ENCODE measurements around the gene HBM. TPM values are rescaled to one million over a fixed set of nuclear protein-coding genes. Genes with fewer than 3 reads are reported as not detected.
A peak's percentile ranks its signal among the peaks of the same experiment; 100 is the strongest.

Gene HBM
- total RNA-seq, 1 experiment from 2014 or later, result not detected

DNA sequence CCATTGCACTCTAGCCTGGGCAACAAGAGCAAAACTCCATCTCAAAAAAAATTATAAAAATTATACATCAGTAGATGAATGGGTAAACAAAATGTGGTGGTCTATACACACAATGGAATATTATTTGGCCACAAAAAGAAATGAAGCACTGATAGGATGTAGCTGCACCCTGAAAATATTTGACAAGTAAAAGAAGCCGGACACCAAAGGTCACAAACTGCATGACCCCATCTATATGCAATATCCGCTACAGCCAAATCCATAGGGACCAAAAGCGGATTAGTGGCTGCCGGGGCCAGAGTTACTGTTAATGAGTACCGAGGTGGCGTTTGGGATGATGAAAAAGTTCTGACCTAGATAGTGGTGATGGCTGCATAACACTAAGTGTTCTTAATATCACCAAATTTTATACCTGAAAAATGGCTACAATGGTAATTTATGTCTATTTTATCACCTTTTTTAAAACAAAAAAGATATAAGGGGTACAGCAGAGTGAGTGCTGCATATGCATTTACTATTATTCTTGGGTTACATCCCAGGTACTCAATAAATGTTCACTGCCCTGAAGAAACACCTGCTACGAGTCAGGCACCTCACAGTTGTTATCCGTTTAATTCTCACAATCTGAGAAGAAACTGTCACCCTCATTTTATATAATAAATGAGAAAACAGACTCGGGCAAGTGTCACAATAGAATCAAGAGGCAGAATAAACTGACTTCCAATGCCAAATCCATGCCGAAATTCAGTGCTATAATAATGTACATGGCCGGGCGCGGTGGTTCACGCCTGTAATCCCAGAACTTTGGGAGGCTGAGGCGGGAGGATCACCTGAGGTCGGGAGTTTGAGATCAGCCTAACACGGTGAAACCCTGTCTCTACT lies 13.7 kb downstream of the HBM start:
- Histone ChIP-seq H3K9me3 (ENCODE audit: insufficient read depth, low read depth) (no peaks in the 10 kb centered on the region), H4K20me1 (ENCODE audit: insufficient read depth) (peaks cover 9% of the 10 kb centered on the region; the same call in 1 of the 2 replicates), H3K27ac (no peak overlapping the region), H3K4me3 (no peak overlapping the region), H3K36me3 (ENCODE audit: low read depth) (no peaks in the 10 kb centered on the region), H3K9me2 (ENCODE audit: insufficient read depth) (no peaks in the 10 kb centered on the region), H3K4me2 (no peak overlapping the region), H3K27me3 (ENCODE audit: insufficient read depth, low read depth) (peaks cover 17% of the 10 kb centered on the region), H2AFZ (no peak overlapping the region), H3K4me1 (replicated peaks; ENCODE audit: insufficient read depth) (no peaks in the 10 kb centered on the region), H3F3A (ENCODE audit: insufficient read depth, low read depth) (peaks cover 22% of the 10 kb centered on the region; the same call in 1 of the 2 replicates), H3K79me2 (ENCODE audit: low read depth) (no peaks in the 10 kb centered on the region)
- DNase-seq, result no peak
- BruUV-seq (replicated peaks), result no TSS peak
- CTCF ChIA-PET, result interaction anchor here (0.7 kb wide), 1 partner anchor 460 kb away, joined by 3 read pairs; no protein-coding TSS in a partner anchor
- POLR2A ChIA-PET (ENCODE audit: unreplicated experiment), result interaction anchor here (0.7 kb wide), 1 partner anchor 72 kb away, joined by 11 read pairs; no protein-coding TSS in a partner anchor
- intact Hi-C loops (cut with micrococcal nuclease; ENCODE audit: unreplicated experiment), result no loop called here
- TF ChIP-seq EZH2 (IDR thresholded peaks at IDR 0.05; ENCODE audit: low read depth), result no peak
- TF ChIP-seq, protein P1, sequence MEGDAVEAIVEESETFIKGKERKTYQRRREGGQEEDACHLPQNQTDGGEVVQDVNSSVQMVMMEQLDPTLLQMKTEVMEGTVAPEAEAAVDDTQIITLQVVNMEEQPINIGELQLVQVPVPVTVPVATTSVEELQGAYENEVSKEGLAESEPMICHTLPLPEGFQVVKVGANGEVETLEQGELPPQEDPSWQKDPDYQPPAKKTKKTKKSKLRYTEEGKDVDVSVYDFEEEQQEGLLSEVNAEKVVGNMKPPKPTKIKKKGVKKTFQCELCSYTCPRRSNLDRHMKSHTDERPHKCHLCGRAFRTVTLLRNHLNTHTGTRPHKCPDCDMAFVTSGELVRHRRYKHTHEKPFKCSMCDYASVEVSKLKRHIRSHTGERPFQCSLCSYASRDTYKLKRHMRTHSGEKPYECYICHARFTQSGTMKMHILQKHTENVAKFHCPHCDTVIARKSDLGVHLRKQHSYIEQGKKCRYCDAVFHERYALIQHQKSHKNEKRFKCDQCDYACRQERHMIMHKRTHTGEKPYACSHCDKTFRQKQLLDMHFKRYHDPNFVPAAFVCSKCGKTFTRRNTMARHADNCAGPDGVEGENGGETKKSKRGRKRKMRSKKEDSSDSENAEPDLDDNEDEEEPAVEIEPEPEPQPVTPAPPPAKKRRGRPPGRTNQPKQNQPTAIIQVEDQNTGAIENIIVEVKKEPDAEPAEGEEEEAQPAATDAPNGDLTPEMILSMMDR (conservative IDR thresholded peaks at IDR 0.05), result no peak

DNA sequence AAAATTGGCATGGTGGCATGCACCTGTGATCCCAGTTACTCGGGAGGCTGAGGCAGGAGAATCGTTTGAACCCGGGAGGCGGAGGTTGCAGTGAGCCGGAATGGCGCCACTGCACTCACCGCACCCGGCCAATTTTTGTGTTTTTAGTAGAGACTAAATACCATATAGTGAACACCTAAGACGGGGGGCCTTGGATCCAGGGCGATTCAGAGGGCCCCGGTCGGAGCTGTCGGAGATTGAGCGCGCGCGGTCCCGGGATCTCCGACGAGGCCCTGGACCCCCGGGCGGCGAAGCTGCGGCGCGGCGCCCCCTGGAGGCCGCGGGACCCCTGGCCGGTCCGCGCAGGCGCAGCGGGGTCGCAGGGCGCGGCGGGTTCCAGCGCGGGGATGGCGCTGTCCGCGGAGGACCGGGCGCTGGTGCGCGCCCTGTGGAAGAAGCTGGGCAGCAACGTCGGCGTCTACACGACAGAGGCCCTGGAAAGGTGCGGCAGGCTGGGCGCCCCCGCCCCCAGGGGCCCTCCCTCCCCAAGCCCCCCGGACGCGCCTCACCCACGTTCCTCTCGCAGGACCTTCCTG lies 14.4 kb downstream of the HBM start, which contains the start of gene HBQ1:
Gene HBQ1, plus strand, starts transcription at position 359 of the 575 bp plus-strand sequence. Its CDS starts 28 bp downstream, at position 387.
- Histone ChIP-seq H3K79me2 (ENCODE audit: low read depth) (no peaks in the 10 kb centered on the region), H3K9me2 (ENCODE audit: insufficient read depth) (no peaks in the 10 kb centered on the region), H4K20me1 (ENCODE audit: insufficient read depth) (peaks cover 3% of the 10 kb centered on the region; the same call in 1 of the 2 replicates), H3K4me3 (no peak within 1 kb of the TSS), H3K36me3 (ENCODE audit: low read depth) (no peaks in the 10 kb centered on the region), H3K9me3 (ENCODE audit: insufficient read depth, low read depth) (no peaks in the 10 kb centered on the region), H3K27ac (no peak within 1 kb of the TSS), H3F3A (ENCODE audit: insufficient read depth, low read depth) (peaks cover 21% of the 10 kb centered on the region; the same call in 1 of the 2 replicates), H3K27me3 (ENCODE audit: insufficient read depth, low read depth) (peaks cover 9% of the 10 kb centered on the region; the same call in 1 of the 2 replicates), H3K4me2 (peak within 1 kb of the TSS; percentile 63), H3K4me1 (replicated peaks; ENCODE audit: insufficient read depth) (no peaks in the 10 kb centered on the region), H2AFZ (no peak within 1 kb of the TSS)
- CTCF ChIA-PET, result no interaction called here
- intact Hi-C loops (cut with micrococcal nuclease; ENCODE audit: unreplicated experiment), result no loop called here
- TF ChIP-seq, protein P1 (conservative IDR thresholded peaks at IDR 0.05), result no peak
- TF ChIP-seq EZH2 (IDR thresholded peaks at IDR 0.05; ENCODE audit: low read depth), result no peak
- no TSS peak for BruUV-seq (replicated peaks)
- DNase-seq, result no peak
- POLR2A ChIA-PET (ENCODE audit: unreplicated experiment), result no interaction called here

DNA sequence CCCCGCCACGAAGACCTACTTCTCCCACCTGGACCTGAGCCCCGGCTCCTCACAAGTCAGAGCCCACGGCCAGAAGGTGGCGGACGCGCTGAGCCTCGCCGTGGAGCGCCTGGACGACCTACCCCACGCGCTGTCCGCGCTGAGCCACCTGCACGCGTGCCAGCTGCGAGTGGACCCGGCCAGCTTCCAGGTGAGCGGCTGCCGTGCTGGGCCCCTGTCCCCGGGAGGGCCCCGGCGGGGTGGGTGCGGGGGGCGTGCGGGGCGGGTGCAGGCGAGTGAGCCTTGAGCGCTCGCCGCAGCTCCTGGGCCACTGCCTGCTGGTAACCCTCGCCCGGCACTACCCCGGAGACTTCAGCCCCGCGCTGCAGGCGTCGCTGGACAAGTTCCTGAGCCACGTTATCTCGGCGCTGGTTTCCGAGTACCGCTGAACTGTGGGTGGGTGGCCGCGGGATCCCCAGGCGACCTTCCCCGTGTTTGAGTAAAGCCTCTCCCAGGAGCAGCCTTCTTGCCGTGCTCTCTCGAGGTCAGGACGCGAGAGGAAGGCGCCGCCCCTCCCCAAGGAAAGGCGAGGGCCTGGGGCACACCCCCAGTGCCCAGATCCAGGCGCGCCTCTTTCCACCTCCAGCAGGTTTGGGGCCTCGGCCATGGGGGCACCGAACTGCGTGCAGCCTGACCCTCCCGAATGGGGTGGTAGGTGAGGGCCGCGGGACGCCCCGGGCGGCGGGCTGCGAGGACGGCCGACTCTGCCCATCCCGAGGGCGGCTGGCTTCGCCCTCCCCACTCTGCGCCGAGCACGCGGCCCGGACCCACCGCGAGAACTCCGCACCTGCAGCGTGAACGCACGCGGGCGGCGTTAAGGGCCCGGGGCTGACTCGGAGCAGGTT lies 15.1 kb downstream of the HBM start:
- no peak for TF ChIP-seq EZH2 (IDR thresholded peaks at IDR 0.05; ENCODE audit: low read depth)
- H3K9me2 ChIP-seq (ENCODE audit: insufficient read depth), result no peaks in the 10 kb centered on the region
- H3K27me3 ChIP-seq (ENCODE audit: insufficient read depth, low read depth), result 0 out of 2 replicates have a peak, but pooled peaks cover 4% of the 10 kb centered on the region
- POLR2A ChIA-PET (ENCODE audit: unreplicated experiment), result no interaction called here
- intact Hi-C loops (cut with micrococcal nuclease; ENCODE audit: unreplicated experiment), result loop anchor here (1.0 kb wide), 1 partner anchor 74 kb away; no protein-coding TSS in a partner anchor
- H3K79me2 ChIP-seq (ENCODE audit: low read depth), result no peaks in the 10 kb centered on the region
- H3K4me1 ChIP-seq (replicated peaks; ENCODE audit: insufficient read depth), result no peaks in the 10 kb centered on the region
- no peak overlapping the region for H2AFZ ChIP-seq
- H3K4me3 ChIP-seq, result no peak overlapping the region
- no peaks in the 10 kb centered on the region for H3K9me3 ChIP-seq (ENCODE audit: insufficient read depth, low read depth)
- peaks cover 21% of the 10 kb centered on the region; the same call in 1 of the 2 replicates for H3F3A ChIP-seq (ENCODE audit: insufficient read depth, low read depth)
- BruUV-seq (replicated peaks), result no TSS peak
- CTCF ChIA-PET, result no interaction called here
- no peak overlapping the region for H3K27ac ChIP-seq
- H3K36me3 ChIP-seq (ENCODE audit: low read depth), result no peaks in the 10 kb centered on the region
- H3K4me2 ChIP-seq, result peak overlapping the region; percentile 63
- H4K20me1 ChIP-seq (ENCODE audit: insufficient read depth), result peaks cover 3% of the 10 kb centered on the region; the same call in 1 of the 2 replicates
- peak in 1 of 2 experiments; percentile 85 for DNase-seq

Measured in PC-9 (cell line).